Measurements from ENCODE around the gene TNRC6C.

Gene TNRC6C

GRCh38 chr17:78089576-78090281 is 131.2 kb downstream of the TNRC6C start:
- DNase-seq, result no peak

DNA sequence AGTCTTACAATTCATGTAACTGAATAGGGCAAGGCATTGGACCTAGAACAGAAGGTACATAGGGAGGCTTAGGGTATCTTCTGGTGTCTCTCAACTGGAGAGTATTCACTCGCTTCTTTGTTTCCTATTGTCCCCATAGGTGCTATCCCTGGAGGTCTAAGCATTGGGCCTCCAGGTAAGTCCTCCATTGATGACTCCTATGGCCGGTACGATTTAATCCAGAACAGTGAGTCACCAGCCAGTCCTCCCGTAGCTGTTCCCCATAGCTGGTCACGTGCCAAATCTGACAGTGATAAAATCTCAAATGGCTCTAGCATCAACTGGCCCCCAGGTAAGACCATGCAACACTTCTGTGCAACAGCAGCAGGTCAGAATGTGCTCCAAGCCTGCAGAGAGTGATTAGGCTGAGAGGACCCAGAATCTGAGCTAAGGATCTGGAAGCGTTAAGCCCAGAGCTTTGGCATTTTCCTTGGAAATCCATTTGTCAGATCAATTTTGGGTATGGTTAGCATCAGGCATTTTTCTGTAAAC is 134.4 kb downstream of the TNRC6C start:
- DNase-seq, result no peak

DNA sequence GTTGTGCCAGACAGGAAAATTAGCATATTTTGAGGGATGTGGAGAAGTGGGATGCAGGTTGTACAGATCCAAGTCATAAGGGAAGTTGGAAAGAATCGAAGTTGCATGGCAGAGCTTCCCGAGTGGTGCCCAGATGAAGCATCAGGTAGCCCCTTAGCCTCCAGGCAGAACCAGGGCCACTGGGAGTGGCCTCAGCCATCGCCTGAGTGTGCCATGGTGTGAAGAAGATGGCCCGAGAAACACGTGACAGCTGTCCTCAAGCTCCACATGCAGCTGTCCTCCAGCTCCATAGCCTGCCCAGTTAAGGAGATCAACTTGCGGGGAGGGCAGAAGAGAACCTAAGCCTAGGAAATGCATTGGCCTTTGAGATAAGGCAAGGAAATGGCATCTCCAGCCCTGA is 136.5 kb downstream of the TNRC6C start:
- DNase-seq, result no peak

DNA sequence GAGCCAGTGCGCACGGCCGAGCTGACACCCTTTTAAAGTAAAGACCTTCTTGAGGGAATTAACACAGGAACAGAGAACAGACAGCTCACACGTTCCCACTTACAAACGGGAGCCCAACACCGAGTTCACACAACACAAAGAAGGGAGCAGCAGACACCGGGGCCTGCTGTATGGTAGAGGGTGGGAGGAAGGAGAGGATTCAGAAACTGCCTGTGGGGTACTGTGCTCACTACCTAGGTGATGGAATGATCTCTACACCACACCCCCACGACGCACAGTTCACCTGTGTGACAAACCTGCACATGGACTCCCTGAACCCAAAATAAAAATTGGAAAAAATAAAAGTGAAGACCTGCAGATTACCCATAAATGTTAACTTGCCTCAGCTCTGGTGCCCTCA is 137.6 kb downstream of the TNRC6C start:
- DNase-seq, result no peak

GRCh38 chr17:78101112-78101511 is 142.6 kb downstream of the TNRC6C start:
- DNase-seq, result no peak

GRCh38 chr17:78101542-78101941 is 143.0 kb downstream of the TNRC6C start:
- no peak for DNase-seq

GRCh38 chr17:78103311-78103710 is 144.8 kb downstream of the TNRC6C start:
- no peak for DNase-seq

- DNase-seq, result no peak
Observed at GRCh38 chr17:78104540-78104941, 146.0 kb downstream of the TNRC6C start.

- no peak for DNase-seq
Observed at GRCh38 chr17:78105101-78105500, 146.6 kb downstream of the TNRC6C start.

- DNase-seq, result no peak
Observed at GRCh38 chr17:78105551-78105950, 147.0 kb downstream of the TNRC6C start.

GRCh38 chr17:78106211-78106610 is 147.7 kb downstream of the TNRC6C start:
- DNase-seq, result no peak

DNA sequence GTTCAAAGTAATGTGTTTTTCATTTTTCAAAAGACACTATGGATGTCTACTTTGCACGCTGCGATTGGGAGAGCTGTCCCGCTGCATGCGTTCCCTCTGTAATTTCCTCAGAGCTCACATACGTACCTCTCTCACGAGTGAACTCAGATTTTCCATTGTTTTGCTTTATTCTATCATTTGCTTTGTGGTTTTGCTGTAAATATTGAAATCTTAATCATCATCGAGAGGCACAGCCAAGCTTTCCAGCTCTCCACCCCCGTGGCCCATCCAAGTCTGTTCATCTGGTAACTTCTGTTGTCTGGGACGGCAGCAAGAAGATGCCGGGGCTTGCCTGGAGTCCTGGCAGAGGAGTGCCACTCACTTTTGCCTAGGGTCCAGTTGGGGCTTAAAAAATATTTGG is 149.0 kb downstream of the TNRC6C start:
- no peak for DNase-seq

DNA sequence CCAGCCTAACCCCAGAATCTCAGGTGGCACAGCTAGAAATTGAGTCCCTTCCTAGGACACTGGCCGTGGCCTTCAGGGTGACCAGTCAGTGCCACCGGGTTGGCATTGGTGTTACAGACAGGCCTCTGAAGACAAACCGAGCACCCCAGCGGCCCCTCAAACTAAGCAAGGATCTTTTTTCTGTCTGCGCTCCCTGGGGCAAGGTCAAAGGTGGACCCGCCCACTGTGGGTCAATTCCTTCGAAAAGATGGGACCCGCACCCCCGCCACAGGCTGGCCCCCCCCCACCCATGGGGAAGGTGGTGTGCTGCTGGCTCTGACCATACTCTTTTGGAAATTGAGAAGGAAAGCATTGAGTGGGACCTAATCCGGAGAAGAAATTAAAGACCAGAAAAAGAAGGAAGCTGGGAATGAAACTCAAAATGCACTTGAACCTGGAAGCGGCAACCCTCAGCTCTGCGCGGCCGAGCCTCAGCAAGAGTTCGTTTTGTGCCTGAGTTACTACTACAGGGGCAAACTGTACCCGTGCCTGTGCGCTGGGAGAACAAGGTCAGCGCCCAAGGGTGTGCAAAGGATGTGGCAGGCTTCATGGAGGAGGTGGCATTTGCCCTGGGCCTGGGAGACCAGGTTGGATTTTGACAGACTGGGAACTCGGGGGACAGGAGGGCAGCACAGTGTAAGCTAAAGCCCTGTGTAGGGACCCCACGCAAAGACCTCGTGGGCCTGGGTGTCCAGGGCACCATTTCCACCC is 149.6 kb downstream of the TNRC6C start:
- no peak for DNase-seq

- DNase-seq, result no peak
Observed at GRCh38 chr17:78108726-78109488, 150.4 kb downstream of the TNRC6C start.

GRCh38 chr17:78109489-78109761 is 150.9 kb downstream of the TNRC6C start:
- no peak for DNase-seq

- DNase-seq, result no peak
Observed at GRCh38 chr17:78110363-78111015, 152.0 kb downstream of the TNRC6C start.

- no peak for DNase-seq
Observed at GRCh38 chr17:78111016-78111726, 152.7 kb downstream of the TNRC6C start.

GRCh38 chr17:78111727-78112517 is 153.4 kb downstream of the TNRC6C start:
- DNase-seq, result no peak

- peak; percentile 72 to 85 (median 77) for DNase-seq
Observed at GRCh38 chr17:78112518-78113471, 154.3 kb downstream of the TNRC6C start.
